HG02938 (cell line): ENCODE results near the gene CATSPERB.
"Not testable (repeated sequence)": the region's sequence is repeated elsewhere in the genome, so short reads cannot be mapped to it uniquely, and the experiment has no call there.

Experiments
- ATAC-seq: cut with Tn5 transposase; IDR thresholded peaks from one replicate; pipeline ENCODE4 v1.9.1; 2021; ENCODE audit warnings: mild to moderate bottlenecking, moderate library complexity; ENCODE audit not compliant: unreplicated experiment

Gene CATSPERB

GRCh38 chr14:91534059-91534458 is 197.8 kb downstream of the CATSPERB start:
- ATAC-seq = not testable (repeated sequence)

- no peak for ATAC-seq
These were observed 198.3 kb downstream of the CATSPERB start for GRCh38 chr14:91533623-91534022.
